HuH-7 (cell line): ENCODE results near the gene FA2H.

Experiments
- DNase-seq: peaks from one replicate; pipeline ENCODE4 v3.0.0; 2011; ENCODE audit warnings: low spot score

FA2H gene

GRCh38 chr16:74744566-74744965 is 30.1 kb downstream of the FA2H start:
- no peak for DNase-seq

GRCh38 chr16:74743668-74744299 is 30.8 kb downstream of the FA2H start:
- no peak for DNase-seq

- no peak for DNase-seq
Measured at GRCh38 chr16:74743045-74743667, 31.5 kb downstream of the FA2H start.

- DNase-seq: no peak
Measured at GRCh38 chr16:74742051-74742481, 32.6 kb downstream of the FA2H start.

- no peak for DNase-seq
Measured at GRCh38 chr16:74740795-74741304, 33.8 kb downstream of the FA2H start.

GRCh38 chr16:74739275-74739674 is 35.3 kb downstream of the FA2H start:
- DNase-seq: no peak

- DNase-seq: no peak
Measured at GRCh38 chr16:74738816-74739215, 35.8 kb downstream of the FA2H start.

- DNase-seq: no peak
Measured at GRCh38 chr16:74738113-74738541, 36.5 kb downstream of the FA2H start.

- DNase-seq: no peak
Measured at GRCh38 chr16:74737521-74737920, 37.1 kb downstream of the FA2H start.

GRCh38 chr16:74736531-74737157 is 38.0 kb downstream of the FA2H start:
- no peak for DNase-seq

GRCh38 chr16:74735554-74735953 is 39.1 kb downstream of the FA2H start:
- no peak for DNase-seq

- DNase-seq: no peak
Measured at GRCh38 chr16:74735162-74735452, 39.5 kb downstream of the FA2H start.

- DNase-seq: no peak
Measured at GRCh38 chr16:74734361-74735161, 40.1 kb downstream of the FA2H start.

- no peak for DNase-seq
Measured at GRCh38 chr16:74732707-74733350, 41.8 kb downstream of the FA2H start.

- no peak for DNase-seq
Measured at GRCh38 chr16:74731853-74732477, 42.7 kb downstream of the FA2H start.

GRCh38 chr16:74729783-74730683 is 44.6 kb downstream of the FA2H start:
- no peak for DNase-seq

- no peak for DNase-seq
Measured at GRCh38 chr16:74727903-74728302, 46.7 kb downstream of the FA2H start.

GRCh38 chr16:74726716-74727115 is 47.9 kb downstream of the FA2H start:
- DNase-seq: no peak

GRCh38 chr16:74725651-74726455 is 48.8 kb downstream of the FA2H start:
- no peak for DNase-seq
